GM21526 (cell line): ENCODE data around the gene MATN3.

ENCODE experiments used
- ATAC-seq: cut with Tn5 transposase; IDR thresholded peaks from one replicate; pipeline ENCODE4 v1.9.1; 2021; ENCODE audit warnings: moderate library complexity; ENCODE audit not compliant: unreplicated experiment, low FRiP score

MATN3 gene

DNA sequence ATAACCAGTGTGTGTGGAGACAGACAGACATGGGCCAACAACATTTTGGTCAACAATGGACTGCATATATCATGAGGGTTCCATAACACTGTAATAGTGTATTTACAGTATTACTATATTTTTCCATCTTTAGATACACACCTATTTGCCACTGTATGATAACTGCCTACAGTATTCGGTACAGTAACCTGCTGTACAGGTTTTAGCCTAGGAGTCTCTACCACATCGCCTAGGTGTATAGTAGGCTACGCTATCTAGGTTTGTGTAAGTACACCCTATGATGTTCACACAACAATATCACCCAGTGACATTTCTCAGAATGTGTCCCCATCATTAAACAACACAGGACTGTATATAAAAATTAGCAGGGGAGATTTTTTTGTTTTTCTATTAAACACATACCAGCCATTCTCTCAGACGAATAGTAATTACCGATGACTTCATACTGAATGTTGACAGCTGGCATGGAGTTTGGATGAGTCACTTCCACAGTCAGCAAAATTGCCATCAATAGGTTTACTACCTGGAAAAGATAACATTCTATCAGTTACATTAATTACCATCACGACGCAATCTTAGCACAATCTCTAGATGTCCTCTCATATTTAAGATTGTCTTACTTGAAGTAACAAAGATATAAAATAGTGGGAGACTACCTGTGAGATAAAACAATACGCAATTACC, 28.2 kb upstream of the MATN3 start:
- ATAC-seq = no peak

DNA sequence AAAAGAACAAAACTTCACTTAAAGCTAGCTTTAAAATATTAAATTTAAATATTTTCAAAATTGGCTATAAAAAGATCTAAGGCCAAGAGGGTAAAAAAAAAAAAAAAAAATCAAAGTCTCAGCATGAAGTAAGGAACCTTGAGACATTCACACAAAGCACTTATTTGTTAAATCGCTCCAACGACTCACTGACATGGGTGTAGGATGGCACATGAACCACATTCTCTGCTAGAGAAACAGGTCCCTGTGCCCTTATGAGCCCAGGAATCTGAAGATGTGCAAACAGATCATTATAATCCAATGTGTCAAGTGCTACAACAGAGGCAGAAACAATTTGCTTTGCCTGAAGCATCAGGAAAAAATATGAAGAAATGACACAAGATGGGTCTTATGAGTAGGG, 25.2 kb upstream of the MATN3 start:
- no peak for ATAC-seq

DNA sequence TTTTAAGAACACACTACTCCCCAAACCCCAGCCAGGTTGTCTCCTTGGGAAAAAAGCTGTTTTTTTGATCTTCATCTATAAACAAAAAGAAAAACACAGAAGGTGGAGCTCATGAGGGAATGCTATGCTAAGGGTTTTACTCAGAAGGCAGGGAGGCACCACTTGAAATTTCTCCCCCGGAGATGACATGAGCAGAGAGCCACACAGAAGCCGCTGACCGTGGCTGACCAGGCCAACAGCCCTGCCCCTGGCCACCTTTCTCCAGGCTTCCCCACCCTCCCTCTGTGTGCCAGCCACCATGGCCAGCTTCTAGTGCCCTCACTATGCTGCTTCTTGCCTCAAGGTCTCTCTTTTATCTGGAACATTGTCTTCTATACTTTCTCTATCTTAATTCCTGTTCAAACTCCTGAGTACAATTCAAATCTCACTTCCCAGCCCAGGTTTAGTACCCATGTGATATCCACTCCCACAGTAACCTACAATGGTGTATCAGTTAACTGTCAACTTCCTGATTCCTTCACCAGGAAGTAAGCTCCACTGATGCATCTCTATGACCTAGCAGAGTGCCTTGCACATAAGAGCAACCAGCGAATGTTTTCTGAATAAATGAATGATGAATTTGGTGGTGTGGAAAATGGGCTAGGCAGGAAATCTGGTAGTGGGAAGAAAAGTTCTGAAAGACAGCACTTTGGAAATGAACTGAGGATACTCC, 23.6 kb upstream of the MATN3 start:
- ATAC-seq = no peak

DNA sequence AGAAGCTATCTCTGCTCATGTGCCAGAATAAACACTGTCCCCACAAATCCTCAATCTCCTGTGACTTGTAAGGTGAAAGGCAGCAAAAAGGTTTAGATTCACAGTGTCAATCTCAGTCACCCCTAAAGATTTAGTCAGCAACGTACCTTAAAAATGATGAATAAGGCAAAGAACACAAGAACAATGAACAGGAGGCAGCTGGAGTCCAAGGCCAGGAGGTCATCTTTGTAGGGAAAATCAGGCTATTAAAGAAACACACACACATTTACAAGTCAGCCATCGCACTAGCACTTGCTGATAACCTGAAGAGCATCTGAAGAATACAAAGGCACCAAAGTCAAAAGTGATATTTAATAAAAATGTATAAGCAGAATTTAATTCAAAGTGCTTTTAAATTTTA, 22.4 kb upstream of the MATN3 start:
- ATAC-seq = no peak

DNA sequence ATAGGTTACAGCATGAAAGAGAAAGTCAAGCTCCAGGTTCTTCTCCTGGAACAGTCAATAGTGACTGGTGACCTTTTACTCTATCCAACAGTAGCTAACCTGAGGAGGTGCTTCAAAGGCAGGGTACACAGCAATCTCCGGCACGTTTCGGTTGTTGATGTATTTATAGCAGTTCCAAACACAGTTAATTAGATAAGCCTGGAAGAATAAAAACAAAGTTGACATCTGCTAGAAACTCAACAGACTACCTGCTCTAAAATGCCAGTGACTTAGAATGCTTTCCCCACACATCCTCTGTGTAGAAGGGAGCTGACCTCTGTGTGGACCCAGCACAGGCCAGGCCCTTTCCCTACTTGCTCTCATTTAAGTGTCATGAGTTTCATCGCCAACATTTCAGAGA, 21.8 kb upstream of the MATN3 start:
- ATAC-seq = no peak

DNA sequence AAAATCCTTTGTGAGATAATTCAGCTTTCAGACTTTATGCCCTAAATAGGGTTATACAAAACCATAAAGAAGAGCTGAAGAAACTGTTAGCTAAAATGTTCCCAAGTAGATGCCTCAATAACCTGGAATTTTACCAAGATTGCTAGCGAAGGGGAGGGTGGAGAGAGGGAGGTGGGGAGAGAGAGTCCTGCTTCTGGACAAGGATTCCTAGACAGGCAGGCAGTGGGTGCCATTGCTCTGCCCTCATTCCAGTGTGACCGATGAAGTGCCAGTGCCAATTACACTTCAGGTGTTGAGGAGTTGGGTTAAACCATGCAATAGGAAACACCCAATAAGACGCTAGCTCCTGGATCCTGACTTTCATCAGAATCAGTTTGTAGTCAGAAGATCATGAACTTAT, 20.9 kb upstream of the MATN3 start:
- no peak for ATAC-seq

DNA sequence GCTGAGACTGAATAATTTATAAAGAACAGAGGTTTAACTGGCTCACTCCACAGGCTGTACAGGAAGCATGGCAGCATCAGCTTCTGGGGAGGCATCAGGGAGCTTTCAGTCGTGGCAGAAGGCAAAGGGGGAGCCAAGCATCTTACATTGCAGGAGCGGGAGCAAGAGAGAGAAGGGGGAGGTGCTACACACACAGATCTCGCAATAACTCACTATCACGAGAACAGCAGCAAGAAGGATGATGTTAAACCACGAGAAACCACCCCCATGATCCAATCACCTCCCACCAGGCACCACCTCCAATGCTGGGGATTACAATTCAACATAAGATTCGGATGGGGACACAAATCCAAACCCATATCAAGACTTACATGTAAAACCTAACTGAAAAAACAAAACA, 17.8 kb upstream of the MATN3 start:
- ATAC-seq = no peak

DNA sequence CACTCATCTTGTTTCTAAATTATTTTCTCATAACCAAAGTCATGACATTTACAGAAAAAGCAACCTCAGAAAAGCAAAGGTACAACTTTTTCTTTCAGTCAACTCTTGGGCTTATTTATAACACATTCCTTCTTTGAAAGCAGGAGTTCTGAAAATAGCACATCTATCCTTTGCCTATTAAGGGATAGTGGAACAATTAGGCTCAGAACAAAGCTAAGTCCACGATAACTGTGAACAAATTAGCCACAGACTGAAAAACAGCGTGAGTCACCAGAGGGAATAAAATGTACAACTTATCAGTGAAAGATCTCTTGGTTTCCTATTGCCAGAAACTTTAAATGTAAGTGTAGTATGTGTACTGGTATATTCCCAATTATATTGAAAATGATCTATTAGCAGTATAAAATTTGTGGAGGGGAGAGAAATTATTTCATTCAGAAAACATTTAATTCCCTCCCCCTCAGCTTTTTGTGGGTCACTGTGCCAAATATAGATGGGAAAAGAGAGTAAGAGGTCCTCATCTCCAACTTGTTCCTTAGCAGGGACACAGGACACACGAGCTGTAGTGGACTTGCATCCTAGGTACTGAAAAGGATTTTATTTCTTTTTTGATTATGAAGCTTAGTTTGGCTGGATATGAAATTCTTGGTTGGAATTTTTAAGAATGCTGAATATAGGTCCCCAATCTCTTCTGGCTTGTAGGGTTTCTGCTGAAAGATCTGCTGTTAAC, 15.4 kb upstream of the MATN3 start:
- ATAC-seq = no peak

DNA sequence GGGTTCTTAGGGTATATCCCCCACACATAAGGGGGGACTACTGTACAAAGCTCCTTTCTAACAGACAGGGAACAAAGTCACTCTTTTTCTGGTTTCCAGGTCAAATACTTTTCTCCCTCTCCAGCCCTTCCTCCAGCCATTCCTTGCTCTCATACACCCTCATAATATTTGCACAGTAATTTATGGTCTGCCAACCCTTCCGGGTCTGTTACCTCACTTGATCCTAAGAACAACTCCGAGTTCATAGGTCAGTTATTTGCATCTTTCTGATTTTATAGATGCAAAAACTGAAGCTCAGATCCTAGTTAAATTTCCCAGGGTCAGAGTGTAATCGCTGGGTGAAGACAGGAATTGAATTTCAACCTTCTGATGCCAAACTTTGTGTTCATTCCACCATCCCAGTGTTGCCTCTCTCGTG, 14.8 kb upstream of the MATN3 start:
- no peak for ATAC-seq

DNA sequence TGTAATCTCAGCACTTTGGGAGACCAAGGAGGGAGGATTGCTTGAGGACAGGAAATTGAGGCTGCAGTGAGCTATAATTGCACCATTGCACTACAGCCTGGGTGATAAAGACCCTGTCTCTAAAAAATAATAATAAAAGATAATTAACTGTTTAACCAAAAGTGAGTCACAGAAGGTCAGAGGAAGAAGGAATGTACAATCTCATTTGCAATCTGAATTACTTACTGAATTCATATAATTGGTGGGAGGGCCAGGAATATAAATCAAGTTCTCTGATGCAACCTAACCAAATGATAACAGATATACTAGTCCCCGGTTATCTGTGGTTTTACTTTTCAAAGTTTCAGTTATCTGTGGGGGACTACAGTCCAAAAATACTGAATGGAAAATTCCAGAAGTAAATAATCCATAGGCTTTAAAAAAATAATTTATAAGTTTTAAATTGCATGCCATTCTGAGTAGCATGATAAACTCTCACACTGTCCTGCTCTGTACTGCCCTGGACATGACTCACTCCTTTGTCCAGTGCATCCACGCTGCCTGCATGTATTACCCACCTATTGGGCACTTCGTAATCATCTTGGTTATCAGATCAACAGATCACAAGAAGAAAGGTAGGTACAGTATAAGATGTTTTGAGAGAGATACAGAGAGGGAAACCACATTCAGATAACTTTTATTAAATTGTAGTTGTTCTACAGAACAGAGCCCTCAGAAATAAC, 12.8 kb upstream of the MATN3 start:
- ATAC-seq = no peak

DNA sequence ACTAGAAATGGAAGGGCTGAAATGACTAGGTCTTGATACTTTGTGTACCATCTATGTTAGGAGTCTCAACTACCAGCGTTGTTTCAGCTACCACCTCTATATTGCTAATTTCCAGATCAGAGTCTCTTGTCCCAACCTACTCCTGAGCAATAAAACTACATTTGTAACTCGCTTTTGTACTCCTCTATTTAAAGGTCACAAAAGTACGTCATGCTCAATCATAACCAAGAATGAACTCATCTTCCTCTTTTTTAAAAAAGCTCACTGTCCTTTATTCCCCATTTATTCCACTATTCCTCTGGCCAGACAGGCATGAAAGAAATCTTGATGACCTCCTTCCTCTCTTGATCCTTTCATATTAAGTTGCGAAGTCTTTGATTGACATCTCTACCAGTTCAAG, 11.2 kb upstream of the MATN3 start:
- ATAC-seq = no peak

DNA sequence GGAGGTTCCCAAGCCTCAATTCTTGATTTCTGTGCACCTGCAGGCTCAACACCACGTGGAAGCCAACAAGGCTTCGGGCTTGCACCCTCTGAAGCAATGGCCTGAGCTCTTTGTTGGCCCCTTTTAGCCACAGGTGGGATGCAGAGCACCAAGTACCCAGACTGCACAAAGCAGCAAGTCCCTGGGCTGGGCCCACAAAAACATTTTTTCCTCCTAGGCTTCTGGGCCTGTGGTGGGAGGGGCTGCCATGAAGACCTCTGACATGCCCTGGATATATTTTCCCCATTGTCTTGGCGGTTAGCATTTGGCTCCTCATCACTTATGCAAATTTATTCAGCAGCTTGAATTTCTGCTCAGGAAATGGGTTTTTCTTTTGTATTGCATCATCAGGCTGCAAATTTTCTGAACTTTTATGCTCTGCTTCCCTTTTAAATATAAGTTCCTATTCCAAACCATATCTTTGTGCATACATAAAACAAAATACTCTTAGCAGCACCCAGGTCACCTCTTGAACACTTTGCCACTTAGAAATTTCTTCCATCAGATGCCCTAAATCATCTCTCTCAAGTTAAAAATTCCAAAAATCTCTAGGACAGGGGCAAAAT, 9.0 kb upstream of the MATN3 start:
- ATAC-seq = no peak

DNA sequence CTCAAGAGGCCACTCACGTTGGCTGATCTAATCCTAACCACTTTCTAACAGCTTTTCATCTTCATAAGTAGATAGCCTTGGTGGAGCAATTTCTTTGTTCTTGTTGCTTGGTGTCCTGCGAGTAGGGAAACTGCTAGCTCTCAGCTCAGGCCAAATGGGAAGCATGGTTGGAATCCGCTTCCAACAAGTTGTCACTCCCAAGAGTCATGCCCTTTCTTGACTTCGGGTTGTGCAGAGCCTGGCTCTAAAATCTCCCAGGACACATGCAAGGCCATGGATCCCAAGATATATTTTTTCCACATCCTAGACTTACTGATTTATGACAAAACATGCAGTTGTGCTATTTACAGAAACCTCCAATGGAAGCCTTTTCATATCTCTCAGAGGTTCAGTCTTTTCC, 7.3 kb upstream of the MATN3 start:
- no peak for ATAC-seq

DNA sequence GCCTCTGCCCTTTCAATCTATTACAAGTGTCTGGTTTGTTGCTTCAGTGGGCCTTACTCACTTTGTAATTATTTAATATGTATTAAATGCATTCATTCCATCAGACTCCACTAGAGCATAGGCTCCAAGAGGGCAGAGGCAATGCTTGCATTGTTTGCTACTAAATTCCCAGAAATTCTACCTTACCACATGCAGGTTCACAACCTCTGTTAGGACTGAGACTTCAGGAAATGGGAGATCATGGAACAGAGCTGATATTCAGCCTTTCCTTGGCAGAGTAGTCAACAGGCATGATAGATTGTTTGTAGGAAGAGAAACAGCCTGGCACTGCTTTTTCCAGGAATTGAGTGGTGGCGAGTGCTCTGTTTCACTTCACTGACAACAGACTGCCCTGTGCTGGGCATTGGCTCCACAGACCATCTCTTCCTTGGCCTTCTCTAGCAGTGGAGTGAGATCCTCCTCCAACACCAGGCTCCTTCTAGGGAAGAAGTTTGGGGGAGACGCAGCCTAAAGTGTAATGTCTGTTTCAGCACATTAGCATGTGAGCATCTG, 6.2 kb upstream of the MATN3 start:
- ATAC-seq = no peak

DNA sequence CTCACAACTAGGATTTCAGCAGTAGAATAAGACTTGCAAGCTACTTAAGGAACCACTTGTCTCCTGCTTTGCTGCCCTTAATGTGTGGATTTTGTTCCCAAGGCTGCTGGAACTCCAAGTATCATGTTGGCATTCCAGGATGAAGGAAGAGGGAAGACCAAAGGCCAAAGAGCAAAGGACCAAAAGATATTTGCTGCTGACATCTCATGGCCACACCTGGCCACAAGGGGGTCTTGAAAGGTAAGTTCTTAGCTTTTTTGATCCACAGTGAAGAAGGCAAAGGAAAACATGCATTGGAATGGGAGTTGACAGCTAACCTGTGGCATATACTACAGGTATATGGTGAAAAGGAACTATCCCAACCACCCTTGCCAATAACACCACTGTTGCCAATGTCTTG, 3.9 kb upstream of the MATN3 start:
- no peak for ATAC-seq

DNA sequence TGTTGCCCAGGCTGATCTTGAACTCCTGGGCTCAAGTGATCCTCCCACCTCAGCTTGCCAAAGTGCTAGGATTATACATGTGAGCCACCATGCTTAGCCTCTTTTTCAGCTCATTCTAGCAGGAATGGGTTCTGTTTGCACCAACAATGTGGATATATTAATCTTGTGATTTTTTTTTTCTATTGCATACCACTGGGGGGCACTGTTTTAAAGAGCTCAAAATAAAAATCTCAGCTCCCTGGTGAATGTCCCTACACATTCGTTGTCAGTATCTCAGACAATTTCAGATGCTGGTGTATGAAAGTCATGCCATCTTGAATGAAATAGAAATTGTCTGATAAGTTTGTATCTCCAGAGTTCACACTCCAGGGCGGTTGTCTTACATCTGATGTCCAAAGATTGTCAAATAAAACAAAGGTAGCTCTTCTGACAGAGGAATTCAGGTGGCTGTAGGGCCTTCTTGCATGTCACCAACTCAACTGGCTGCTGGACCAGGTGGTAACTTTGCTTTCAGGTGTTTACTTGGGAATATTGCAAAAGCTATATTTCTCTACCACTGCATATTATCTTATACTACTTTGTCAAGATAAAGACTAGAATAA, 3.1 kb upstream of the MATN3 start:
- no peak for ATAC-seq

DNA sequence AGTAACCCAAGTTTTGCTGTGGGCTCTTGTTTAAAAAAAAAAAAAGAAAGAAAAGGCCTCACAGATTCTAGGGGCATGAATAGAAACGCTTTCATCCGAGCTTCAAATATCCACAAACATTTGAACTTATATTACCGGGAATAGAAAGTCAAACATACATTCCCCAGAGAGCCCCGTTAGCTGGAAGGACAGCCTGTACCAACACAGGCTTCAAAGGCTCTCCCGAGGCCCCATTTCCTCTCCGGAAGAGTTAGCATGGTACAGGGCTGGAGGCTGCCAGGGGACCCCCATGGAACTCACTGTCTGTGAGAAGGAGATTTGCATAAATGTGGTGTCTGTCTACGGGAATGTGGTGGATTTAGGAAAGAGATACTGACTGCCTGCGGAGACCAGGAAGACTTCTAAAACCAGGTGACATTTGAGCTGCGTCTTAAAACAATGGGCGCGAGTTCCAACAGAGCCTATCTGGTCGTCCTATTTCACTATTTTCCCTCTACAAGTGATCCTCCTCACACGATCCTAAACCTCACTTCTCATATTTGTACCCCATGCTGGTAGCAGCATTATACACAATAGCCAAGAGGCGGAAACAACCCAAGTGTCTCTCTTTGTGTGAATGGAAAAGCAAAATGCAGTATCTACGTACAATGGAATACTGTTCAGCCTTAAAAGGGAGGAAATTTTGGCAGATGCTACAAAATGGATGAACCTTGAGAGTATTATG, 820 bp upstream of the MATN3 start:
- ATAC-seq = no peak

DNA sequence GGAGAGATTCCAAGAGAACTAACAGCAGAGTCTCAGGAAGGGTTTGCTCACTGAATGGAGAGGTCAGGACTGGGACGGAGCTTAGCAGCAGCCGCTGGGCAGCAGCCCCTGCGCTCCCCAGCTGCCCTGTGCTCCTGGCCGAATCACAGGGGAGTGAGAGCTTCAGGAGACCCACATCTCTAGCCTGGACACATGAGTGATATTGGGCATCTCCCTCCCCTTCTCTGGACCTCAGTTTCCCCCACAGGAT, 511 bp downstream of the MATN3 start:
- ATAC-seq = no peak

DNA sequence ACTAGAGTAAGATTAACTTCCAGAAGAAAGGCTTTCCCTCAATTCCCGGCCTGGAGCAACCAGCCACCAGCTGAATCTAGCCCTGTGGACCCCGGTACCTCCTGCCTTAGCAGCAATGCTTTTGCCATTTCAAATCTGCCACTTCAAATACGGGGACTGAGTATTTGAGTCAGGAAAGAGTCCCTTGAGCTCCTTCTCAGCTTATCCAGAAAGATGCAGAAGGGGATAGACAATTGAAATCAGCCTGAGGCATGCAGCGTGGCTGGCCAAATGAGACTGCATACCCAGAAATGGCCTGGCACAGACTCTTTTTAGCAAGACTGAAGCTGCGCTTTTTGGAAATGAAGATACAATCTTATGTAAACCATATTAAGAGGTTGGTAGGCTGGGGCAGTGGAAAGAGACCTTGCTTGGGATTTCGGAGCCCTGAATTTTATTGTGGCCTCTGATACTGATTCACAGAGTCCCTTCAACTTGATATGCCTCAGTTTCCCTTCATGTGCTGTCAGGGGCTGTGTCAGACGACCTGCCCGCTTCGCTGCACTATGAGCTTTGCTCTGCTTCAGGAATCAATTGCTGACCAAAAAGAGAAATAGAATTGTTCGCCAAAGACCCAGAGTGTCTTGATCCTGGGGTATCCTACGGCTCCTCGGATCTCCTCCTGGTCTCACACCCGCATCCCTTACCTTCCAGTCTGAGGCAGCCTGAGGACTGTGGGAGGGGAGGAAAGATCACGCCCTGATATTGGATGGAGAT, 1.0 kb downstream of the MATN3 start:
- no peak for ATAC-seq
